Skeletal muscle satellite cell (primary cell): ENCODE data around the gene INSR.
"Not testable (repeated sequence)": the region's sequence is repeated elsewhere in the genome, so short reads cannot be mapped to it uniquely, and the experiment has no call there.

Experiments used
- H3K27me3 ChIP-seq: 2 replicates; pipeline ENCODE4 v1.7.0; 2013; ENCODE audit warnings: low read length; ENCODE audit not compliant: control insufficient read depth, insufficient read depth
- H3K36me3 ChIP-seq: 2 replicates; pipeline ENCODE4 v1.7.0; 2013; ENCODE audit warnings: mild to moderate bottlenecking, control low read depth, low read length; ENCODE audit not compliant: insufficient read depth
- H3K4me1 ChIP-seq: 2 replicates; pipeline ENCODE4 v1.7.0; 2013; ENCODE audit warnings: low read length; ENCODE audit not compliant: control insufficient read depth, insufficient read depth
- H3K4me2 ChIP-seq: 2 replicates; pipeline ENCODE4 v1.7.0; 2013; ENCODE audit warnings: mild to moderate bottlenecking, low read length
- H3K4me3 ChIP-seq: 2 replicates; pipeline ENCODE4 v1.7.0; 2013; ENCODE audit warnings: low read length
- H3K9ac ChIP-seq: 2 replicates; pipeline ENCODE4 v1.7.0; 2013; ENCODE audit warnings: mild to moderate bottlenecking, low read depth, low read length, moderate library complexity
- H3K9me3 ChIP-seq: replicated peaks from 2 replicates; pipeline ENCODE4 v1.7.0; 2013; ENCODE audit warnings: mild to moderate bottlenecking, control low read depth, low read length

The INSR gene

GRCh38 chr19:7149956-7150705 is 144.1 kb downstream of the INSR start:
- Histone ChIP-seq H3K9me3 (no peaks in the 10 kb centered on the region), H3K4me2 (no peak overlapping the region), H3K4me1 (no peaks in the 10 kb centered on the region), H3K36me3 (no peaks in the 10 kb centered on the region), H3K27me3 (no peaks in the 10 kb centered on the region), H3K9ac (no peak overlapping the region), H3K4me3 (no peak overlapping the region)

GRCh38 chr19:7147119-7147675 is 147.0 kb downstream of the INSR start:
- not testable (repeated sequence) for H3K4me3 ChIP-seq, H3K4me1 ChIP-seq, H3K9me3 ChIP-seq, H3K36me3 ChIP-seq, H3K4me2 ChIP-seq, H3K27me3 ChIP-seq, H3K9ac ChIP-seq

- H3K27me3 ChIP-seq, H3K9me3 ChIP-seq, H3K4me1 ChIP-seq: not testable (repeated sequence)
Measured at GRCh38 chr19:7146086-7146485, 148.1 kb downstream of the INSR start.

GRCh38 chr19:7145494-7145893 is 148.7 kb downstream of the INSR start:
- H3K9me3 ChIP-seq, result no peaks in the 10 kb centered on the region
- peaks cover 9% of the 10 kb centered on the region for H3K36me3 ChIP-seq
- no peak overlapping the region for H3K4me3 ChIP-seq
- H3K4me1 ChIP-seq, result no peaks in the 10 kb centered on the region
- H3K27me3 ChIP-seq, result no peaks in the 10 kb centered on the region
- no peak overlapping the region for H3K9ac ChIP-seq
- H3K4me2 ChIP-seq, result no peak overlapping the region

More at GRCh38 chr19:7146086-7146485, 148.1 kb downstream of the INSR start:
- H3K9ac ChIP-seq, H3K4me2 ChIP-seq, H3K36me3 ChIP-seq, H3K4me3 ChIP-seq: not testable (repeated sequence)

- Histone ChIP-seq H3K4me2 (no peak overlapping the region), H3K9me3 (no peaks in the 10 kb centered on the region), H3K27me3 (no peaks in the 10 kb centered on the region), H3K9ac (no peak overlapping the region), H3K4me3 (no peak overlapping the region), H3K4me1 (no peaks in the 10 kb centered on the region), H3K36me3 (peaks cover 9% of the 10 kb centered on the region)
Measured at GRCh38 chr19:7142771-7143170, 151.4 kb downstream of the INSR start.

GRCh38 chr19:7140137-7140536 is 154.1 kb downstream of the INSR start:
- Histone ChIP-seq H3K36me3 (peaks cover 9% of the 10 kb centered on the region), H3K9ac (no peak overlapping the region), H3K9me3 (no peaks in the 10 kb centered on the region), H3K4me3 (no peak overlapping the region), H3K4me1 (peaks cover under 1% of the 10 kb centered on the region), H3K27me3 (no peaks in the 10 kb centered on the region), H3K4me2 (no peak overlapping the region)

- Histone ChIP-seq H3K36me3 (peaks cover 9% of the 10 kb centered on the region), H3K4me3 (no peak overlapping the region), H3K9ac (no peak overlapping the region), H3K4me2 (no peak overlapping the region), H3K9me3 (no peaks in the 10 kb centered on the region), H3K27me3 (no peaks in the 10 kb centered on the region), H3K4me1 (peaks cover 6% of the 10 kb centered on the region)
Measured at GRCh38 chr19:7139095-7139494, 155.1 kb downstream of the INSR start.

- H3K4me1 ChIP-seq, result peaks cover 6% of the 10 kb centered on the region
- H3K4me3 ChIP-seq, result no peak overlapping the region
- H3K27me3 ChIP-seq, result no peaks in the 10 kb centered on the region
- H3K36me3 ChIP-seq, result peaks cover 9% of the 10 kb centered on the region
- H3K9me3 ChIP-seq, result no peaks in the 10 kb centered on the region
- no peak overlapping the region for H3K4me2 ChIP-seq
- no peak overlapping the region for H3K9ac ChIP-seq
Measured at GRCh38 chr19:7138402-7138801, 155.8 kb downstream of the INSR start.

- H3K9me3 ChIP-seq, result no peaks in the 10 kb centered on the region
- H3K9ac ChIP-seq, result no peak overlapping the region
- H3K4me1 ChIP-seq, result peaks cover 6% of the 10 kb centered on the region
- H3K36me3 ChIP-seq, result peaks cover 6% of the 10 kb centered on the region
- H3K4me3 ChIP-seq, result no peak overlapping the region
- H3K27me3 ChIP-seq, result no peaks in the 10 kb centered on the region
- H3K4me2 ChIP-seq, result no peak overlapping the region
Measured at GRCh38 chr19:7137120-7137519, 157.1 kb downstream of the INSR start.

GRCh38 chr19:7132054-7132453 is 162.2 kb downstream of the INSR start:
- H3K27me3 ChIP-seq, result no peaks in the 10 kb centered on the region
- H3K36me3 ChIP-seq, result no peaks in the 10 kb centered on the region
- no peak overlapping the region for H3K4me3 ChIP-seq
- H3K9me3 ChIP-seq, result no peaks in the 10 kb centered on the region
- H3K4me1 ChIP-seq, result peaks cover 6% of the 10 kb centered on the region
- no peak overlapping the region for H3K9ac ChIP-seq
- H3K4me2 ChIP-seq, result no peak overlapping the region

- peaks cover 17% of the 10 kb centered on the region for H3K36me3 ChIP-seq
- no peak overlapping the region for H3K4me3 ChIP-seq
- H3K27me3 ChIP-seq, result no peaks in the 10 kb centered on the region
- H3K9ac ChIP-seq, result no peak overlapping the region
- H3K4me2 ChIP-seq, result no peak overlapping the region
- H3K9me3 ChIP-seq, result peaks cover 8% of the 10 kb centered on the region
- H3K4me1 ChIP-seq, result peaks cover 4% of the 10 kb centered on the region
Measured at GRCh38 chr19:7130043-7130442, 164.2 kb downstream of the INSR start.

- Histone ChIP-seq H3K9me3 (peaks cover 8% of the 10 kb centered on the region), H3K4me3 (no peak overlapping the region), H3K4me1 (no peaks in the 10 kb centered on the region), H3K36me3 (peaks cover 20% of the 10 kb centered on the region), H3K9ac (no peak overlapping the region), H3K4me2 (no peak overlapping the region), H3K27me3 (no peaks in the 10 kb centered on the region)
Measured at GRCh38 chr19:7126132-7126531, 168.1 kb downstream of the INSR start.
